ENCODE measurements around the gene HTR1E.

GRCh38 chr6:86888301-86888700 lies 49.0 kb upstream of the HTR1E start:
- TF ChIP-seq, protein P1, sequence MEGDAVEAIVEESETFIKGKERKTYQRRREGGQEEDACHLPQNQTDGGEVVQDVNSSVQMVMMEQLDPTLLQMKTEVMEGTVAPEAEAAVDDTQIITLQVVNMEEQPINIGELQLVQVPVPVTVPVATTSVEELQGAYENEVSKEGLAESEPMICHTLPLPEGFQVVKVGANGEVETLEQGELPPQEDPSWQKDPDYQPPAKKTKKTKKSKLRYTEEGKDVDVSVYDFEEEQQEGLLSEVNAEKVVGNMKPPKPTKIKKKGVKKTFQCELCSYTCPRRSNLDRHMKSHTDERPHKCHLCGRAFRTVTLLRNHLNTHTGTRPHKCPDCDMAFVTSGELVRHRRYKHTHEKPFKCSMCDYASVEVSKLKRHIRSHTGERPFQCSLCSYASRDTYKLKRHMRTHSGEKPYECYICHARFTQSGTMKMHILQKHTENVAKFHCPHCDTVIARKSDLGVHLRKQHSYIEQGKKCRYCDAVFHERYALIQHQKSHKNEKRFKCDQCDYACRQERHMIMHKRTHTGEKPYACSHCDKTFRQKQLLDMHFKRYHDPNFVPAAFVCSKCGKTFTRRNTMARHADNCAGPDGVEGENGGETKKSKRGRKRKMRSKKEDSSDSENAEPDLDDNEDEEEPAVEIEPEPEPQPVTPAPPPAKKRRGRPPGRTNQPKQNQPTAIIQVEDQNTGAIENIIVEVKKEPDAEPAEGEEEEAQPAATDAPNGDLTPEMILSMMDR (IDR thresholded peaks at IDR 0.05), result no peak
- TF ChIP-seq POLR2A (IDR thresholded peaks at IDR 0.05), result no peak
